ENCODE data around the gene GTF3C5.
A peak's percentile ranks its signal among the peaks of the same experiment; 100 is the strongest.
"Not testable (repeated sequence)": the region's sequence is repeated elsewhere in the genome, so short reads cannot be mapped to it uniquely, and the experiment has no call there.

The GTF3C5 gene

GRCh38 chr9:133030317-133031129 lies at the start of gene GTF3C5:
TSS of gene GTF3C5 (plus strand) at chr9:133030997. CDS start at chr9:133031012, 15 bp downstream.
- peak; percentile 96 for DNase-seq

- DNase-seq: no peak
Observed at GRCh38 chr9:132982458-132982857, 48.3 kb upstream of the GTF3C5 start.

GRCh38 chr9:132983491-132984201 lies 47.2 kb upstream of the GTF3C5 start:
- no peak for DNase-seq

- no peak for DNase-seq
Observed at GRCh38 chr9:132984202-132985070, 46.4 kb upstream of the GTF3C5 start.

GRCh38 chr9:132985071-132985350 lies 45.8 kb upstream of the GTF3C5 start:
- DNase-seq: no peak

- DNase-seq: no peak
Observed at GRCh38 chr9:132985489-132985888, 45.3 kb upstream of the GTF3C5 start.

GRCh38 chr9:132986114-132986513 lies 44.7 kb upstream of the GTF3C5 start:
- DNase-seq: no peak

- no peak for DNase-seq
Observed at GRCh38 chr9:132986640-132987620, 43.9 kb upstream of the GTF3C5 start.

GRCh38 chr9:132988244-132989013 lies 42.4 kb upstream of the GTF3C5 start:
- DNase-seq: no peak

GRCh38 chr9:132989014-132989310 lies 41.8 kb upstream of the GTF3C5 start:
- DNase-seq: no peak

GRCh38 chr9:132989414-132989996 lies 41.3 kb upstream of the GTF3C5 start:
- no peak for DNase-seq

GRCh38 chr9:132989998-132990557 lies 40.7 kb upstream of the GTF3C5 start:
- not testable (repeated sequence) for DNase-seq

GRCh38 chr9:132990781-132991180 lies 40.0 kb upstream of the GTF3C5 start:
- no peak for DNase-seq

GRCh38 chr9:132991351-132992300 lies 39.2 kb upstream of the GTF3C5 start:
- no peak for DNase-seq

- no peak for DNase-seq
Observed at GRCh38 chr9:132993511-132993939, 37.3 kb upstream of the GTF3C5 start.

- DNase-seq: no peak
Observed at GRCh38 chr9:132994410-132995120, 36.2 kb upstream of the GTF3C5 start.

GRCh38 chr9:132995121-132995420 lies 35.7 kb upstream of the GTF3C5 start:
- DNase-seq: no peak

- no peak for DNase-seq
Observed at GRCh38 chr9:132995879-132996278, 34.9 kb upstream of the GTF3C5 start.

- DNase-seq: no peak
Observed at GRCh38 chr9:132996526-132996925, 34.3 kb upstream of the GTF3C5 start.
